Caki2 (cell line): ENCODE data around the gene RAI14. TPM values are rescaled to one million over a fixed set of nuclear protein-coding genes. Genes with fewer than 3 reads are reported as not detected.
A peak's percentile ranks its signal among the peaks of the same experiment; 100 is the strongest.
"Not testable (repeated sequence)": the region's sequence is repeated elsewhere in the genome, so short reads cannot be mapped to it uniquely, and the experiment has no call there.

Source experiments
- DNase-seq: peaks from one replicate; pipeline ENCODE4 v3.0.0-alpha.2; 2015; ENCODE audit warnings: low read depth
- in situ Hi-C: cut with HindIII; loops from 2 replicates; pipeline ENCODE4 v1.10.0; 2016; ENCODE audit warnings: low sequenced_read_pairs, low pct_unique_long_range_greater_than_20kb, mixed read lengths
- total RNA-seq: library from RNA; depleted of rRNA; stranded (reverse); fragments of >200 nt; shearing (Covaris generic); gene quantifications from 2 replicates; pipeline ENCODE4 v1.2.3, GENCODE V29; 2014; ENCODE audit warnings: low replicate concordance

RAI14 gene
- total RNA-seq, 1 experiment from 2014 or later, result 53.9 TPM

DNA sequence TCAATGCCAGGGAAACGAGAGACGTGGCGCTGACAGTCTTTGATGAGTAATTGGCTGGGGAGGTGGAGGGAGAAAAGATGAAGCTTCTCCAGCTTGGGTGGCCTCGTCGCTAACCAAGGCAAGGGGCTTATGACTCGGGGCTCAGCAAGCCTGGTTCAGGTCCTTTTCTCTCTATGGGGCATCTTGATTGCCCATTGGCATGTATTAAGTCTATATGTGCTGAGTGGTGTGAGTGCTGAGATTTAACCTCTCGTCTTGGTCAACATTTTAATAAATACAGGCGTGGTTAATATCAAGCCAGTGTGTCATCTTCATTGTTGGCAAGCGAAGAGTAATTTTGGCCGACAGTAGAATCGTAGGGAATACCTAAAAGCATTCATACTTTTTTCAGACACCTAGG is 85.9 kb downstream of the RAI14 start:
- DNase-seq, result no peak
- in situ Hi-C loops, result no loop called here

DNA sequence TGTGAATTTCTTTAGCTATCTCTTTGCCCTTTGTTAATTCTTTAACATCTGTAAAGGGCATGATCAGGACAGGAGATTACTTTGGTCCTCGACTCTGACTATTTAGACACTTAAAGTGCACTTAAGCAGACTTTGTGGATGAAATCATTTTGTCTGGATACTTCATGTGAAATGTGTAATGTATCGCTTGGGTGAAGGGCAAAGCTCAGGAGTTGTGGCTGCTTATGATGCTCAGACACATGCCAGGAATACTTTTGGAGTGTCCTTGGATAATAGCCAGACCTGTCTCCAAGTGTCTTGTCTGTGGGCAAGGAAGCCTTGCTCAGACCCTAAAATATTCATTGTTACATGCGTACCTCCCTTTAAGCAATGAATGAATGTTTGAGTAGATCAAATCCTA is 87.8 kb downstream of the RAI14 start:
- in situ Hi-C loops, result no loop called here
- DNase-seq, result peak; percentile 48

DNA sequence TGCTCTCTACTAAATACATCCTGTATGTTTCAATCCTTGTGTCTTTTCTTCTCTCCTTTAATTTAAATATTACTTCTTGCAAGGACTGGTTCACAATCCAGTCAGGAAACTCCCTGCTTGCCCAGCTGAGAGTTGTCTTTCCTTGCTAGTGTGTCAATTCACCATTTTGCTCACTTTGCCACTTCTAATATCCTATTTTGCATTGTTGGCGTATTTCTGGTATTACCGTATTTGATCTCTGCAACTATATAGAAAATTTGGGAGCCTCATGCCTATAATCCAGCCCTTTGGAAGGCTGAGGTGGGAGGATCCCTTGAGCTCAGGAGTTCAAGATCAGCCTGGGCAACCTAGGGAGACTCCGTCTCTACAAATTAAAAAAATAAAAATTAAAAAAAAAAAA is 92.3 kb downstream of the RAI14 start:
- no peak for DNase-seq
- in situ Hi-C loops, result no loop called here

DNA sequence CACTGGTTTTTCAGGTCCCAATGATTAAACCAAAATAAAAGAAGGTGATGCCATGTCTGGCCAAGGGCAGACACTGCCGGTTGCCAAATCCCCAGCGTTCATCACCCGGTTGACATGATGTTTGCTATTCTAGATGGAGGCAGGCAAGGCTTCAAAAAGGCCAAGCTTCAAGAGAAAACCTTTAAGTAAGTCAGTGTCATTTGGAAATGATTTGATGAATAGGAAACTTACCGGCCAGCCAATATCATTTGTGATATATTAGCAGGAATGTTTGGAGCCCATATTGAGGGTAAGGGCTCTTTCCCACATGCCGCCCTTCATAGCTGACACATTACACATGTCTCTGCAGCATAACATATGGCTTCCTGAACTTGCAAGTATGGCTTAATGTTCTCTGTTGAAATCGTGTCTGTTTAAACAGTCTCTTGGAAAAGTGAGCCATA is 93.3 kb downstream of the RAI14 start:
- no peak for DNase-seq
- in situ Hi-C loops, result no loop called here

DNA sequence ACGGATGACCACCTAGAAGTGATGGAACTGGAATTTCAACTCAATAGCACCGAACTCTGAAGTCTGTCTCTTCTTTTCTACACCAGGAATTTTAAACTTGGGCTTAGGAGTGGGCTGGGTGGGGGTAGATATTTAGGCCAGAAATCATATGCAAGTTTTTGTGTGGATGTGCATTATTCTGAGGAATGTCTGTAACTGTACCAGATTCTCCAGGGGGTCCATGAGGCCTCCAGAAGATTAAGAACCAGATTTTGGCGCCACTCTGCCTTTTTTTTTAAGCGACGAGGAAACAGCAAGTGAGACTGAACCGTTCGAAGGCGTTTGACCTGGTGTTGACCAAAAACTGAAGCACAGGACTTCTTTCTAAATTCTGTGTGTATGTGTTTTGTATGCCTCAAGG is 94.1 kb downstream of the RAI14 start:
- DNase-seq, result no peak
- in situ Hi-C loops, result no loop called here

DNA sequence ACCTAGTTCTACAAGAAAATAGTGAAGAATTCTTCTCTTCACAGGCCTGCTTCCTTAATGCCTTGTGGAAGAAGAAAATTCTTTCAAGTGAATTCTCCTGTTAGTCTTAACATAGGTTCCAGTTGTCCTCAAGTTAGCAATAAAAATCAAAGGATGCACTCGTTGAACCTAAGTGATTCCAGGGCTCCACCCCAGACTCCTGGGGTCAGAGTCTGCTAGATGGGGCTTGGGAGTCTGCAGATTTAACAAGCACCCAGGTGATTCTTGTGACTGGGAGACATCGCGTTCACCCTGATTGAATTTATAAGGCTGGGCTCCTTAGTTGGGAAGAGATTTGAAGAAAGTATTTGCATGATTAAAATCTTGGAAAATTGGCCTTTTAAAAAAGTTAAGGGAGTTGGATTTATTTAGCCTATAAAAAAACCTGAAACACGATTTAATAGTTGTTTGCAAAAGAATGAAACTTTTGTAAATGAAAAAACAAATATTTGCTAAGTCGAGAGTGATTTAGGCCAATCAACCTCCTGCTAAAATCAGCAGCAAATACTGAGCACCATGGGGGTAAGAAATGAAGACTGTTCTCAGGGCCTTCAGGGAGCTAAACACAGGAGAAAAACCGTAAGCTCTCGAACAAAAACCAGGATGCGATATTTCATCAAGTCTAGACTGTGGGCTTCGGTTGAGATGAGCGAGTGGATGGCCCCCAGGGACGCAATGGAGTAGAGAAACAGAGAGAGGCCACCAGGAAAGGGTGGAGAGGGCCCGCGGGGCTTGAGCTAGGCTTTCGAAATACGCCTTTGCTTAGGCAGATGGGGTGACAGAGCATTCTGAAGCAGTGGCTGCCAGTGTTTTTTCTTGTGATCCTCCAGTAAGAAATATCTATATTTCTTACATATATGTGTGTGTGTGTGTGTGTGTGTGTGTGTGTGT is 95.9 kb downstream of the RAI14 start:
- DNase-seq, result no peak
- in situ Hi-C loops, result no loop called here

DNA sequence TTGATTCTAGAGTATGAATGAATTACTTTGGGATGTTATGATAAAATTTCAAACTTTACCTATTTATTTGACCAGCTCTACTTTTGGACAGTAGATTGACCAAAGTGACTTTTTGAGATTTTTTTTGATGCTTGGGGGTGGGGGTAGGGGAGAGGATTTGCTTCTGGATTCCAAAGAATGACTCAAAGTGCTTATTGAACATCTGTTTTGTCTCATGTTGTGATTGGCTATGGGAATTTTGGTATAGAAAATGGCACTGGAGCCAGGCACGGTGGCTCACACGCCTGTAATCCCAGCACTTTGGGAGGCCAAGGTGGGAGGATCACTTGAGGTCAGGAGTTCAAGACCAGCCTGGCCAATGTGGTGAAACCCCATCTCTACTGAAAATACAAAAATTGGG is 97.1 kb downstream of the RAI14 start:
- DNase-seq, in situ Hi-C loops: not testable (repeated sequence)

DNA sequence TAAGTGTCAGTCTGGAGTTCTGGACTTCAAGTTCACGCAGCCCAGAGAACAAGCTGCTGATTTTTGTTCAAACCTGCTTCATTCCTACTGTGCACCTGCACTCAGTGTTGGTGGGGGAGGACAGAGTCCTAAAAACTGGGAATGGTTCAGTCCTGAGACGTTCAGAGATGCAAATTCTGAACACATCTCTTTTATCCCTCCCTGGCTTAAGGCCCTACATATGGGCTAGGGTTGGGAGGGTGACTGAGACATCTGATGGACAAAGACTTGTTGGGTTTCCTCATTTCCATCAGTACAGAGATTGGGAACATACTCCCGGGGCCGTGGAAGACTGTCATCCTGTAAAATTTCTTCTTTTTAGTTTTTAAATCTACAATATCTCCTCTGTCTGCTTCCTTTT is 99.8 kb downstream of the RAI14 start:
- no peak for DNase-seq
- in situ Hi-C loops, result no loop called here

DNA sequence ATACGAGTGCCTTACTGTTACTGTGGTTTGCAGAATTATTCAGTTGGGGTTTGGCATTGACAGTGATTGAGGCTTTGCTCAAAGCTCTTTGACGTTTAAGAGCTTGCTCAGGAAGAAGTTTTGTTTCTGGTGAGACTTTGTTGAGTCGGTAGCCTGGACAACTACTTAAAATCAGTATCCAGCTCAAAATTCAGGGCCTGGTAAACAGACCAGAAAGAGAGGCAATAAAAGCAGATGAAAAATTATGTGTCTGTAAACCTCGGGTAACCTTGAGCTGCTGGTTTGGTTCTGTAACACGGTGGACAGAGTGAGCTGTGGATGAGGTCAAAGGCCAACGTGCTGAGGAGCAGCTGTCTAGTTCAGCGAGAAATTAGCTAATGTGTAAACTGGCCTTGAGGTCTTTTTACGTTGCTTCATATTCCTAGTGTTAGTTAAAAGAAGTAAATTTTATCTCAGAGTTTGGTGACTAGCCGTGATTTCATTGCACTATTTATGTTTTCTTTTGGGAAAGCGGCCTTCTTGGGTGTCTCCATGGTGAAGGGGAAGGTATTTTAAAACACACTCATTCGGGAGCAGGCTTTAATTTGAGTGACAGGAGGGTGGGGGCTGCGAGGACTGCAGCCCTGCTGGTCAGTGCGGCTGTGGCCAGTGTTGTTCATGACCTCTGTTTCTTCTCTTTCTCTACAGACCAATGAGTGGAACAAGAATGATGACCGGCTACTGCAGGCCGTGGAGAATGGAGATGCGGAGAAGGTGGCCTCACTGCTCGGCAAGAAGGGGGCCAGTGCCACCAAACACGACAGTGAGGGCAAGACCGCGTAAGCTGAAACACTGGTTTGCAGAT is 100.9 kb downstream of the RAI14 start:
- DNase-seq, result peak; percentile 80
- in situ Hi-C loops, result no loop called here

DNA sequence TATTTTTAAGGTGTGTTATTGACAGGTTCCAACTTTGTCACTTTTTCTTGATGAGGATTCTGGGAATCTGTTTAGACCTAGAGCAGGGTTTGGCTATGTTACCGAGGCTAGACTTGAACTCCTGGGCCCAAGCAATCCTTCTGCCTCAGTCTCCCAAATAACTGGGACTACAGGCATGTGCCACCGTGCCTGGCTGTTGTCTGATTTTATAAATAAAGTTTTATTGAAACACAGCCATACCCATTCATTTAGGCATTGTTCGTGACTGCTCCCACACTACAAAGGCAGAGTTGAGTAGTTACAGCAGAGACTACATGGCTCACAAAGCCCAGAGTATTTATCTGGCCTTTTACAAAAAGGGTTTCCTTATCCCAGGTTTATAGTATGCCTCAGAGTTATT is 102.4 kb downstream of the RAI14 start:
- DNase-seq, result no peak
- in situ Hi-C loops, result no loop called here

DNA sequence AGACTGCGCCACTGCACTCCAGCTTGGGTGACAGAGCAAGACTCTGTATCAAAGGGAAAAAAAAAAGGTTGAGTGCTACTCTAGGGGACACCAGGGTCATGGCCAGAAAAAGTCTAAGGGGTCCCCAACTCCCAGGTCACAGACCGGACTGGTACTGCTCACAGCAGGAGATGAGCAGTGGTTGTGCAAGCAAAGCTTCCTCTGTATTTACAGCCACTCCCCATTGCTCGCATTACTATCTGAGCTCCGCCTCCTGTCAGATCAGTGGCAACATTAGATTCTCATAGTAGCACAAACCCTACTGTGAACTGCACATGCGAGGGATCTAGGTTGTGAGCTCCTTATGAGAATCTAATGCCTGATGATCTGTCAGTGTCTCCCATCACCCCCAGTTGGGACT is 103.1 kb downstream of the RAI14 start:
- in situ Hi-C loops, DNase-seq: not testable (repeated sequence)

DNA sequence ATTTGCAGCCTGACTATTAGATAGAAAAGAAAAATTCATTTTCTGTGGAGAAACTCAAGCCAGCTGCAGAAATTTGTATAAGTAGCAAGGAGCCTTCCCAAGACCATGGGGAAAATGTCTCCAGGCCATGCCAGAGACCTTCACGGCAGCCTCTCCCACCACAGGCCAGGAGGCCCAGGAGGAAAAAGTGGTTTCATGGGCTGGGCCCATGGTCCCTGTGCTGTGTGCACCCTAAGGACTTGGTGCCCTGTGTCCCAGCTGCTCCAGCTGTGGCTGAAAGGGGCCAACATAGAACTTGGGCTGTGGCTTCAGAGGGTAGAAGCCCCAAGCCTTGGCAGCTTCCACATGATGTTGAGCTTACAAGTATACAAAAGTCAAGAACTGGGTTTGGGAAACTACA is 109.5 kb downstream of the RAI14 start:
- no peak for DNase-seq
- in situ Hi-C loops, result no loop called here

DNA sequence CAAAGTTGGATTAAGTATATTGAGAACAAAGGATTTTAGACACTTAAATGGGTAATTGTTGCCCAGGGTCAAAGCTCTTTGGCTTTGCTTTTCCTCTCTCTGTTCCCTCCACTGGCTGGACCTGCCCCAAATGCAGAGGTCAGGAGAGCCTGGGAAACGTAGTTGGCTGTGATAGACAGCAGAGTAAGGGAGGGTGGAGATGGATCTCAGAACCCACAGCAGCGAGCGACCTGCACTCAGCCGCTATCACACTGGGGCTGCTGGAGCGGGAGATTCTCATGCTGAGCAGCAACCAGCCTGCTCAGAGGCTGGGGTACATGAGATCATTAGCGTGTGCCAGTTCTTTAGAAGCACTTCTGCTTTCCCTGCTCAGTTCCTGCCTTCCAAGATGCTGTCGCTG is 111.1 kb downstream of the RAI14 start:
- in situ Hi-C loops, result no loop called here
- no peak for DNase-seq

DNA sequence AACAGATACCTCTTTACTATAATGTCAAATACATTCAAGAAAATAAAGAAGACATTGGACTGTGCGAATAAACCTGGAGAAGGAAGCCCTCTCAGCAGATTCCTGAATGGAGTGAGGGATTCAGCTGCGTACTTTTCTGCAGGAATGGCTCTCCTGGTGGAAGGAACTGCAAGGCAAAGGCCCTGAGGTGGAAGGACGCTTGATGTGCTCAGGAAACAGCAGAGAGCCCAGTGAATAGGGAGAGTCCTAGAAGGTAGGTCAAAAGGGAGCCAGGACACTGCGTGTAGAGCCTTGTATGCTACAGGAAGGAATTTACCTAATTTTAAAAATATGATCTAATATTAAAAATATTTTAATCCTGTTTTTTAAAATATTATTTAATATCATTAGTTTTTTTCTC is 114.4 kb downstream of the RAI14 start:
- no peak for DNase-seq
- in situ Hi-C loops, result no loop called here

DNA sequence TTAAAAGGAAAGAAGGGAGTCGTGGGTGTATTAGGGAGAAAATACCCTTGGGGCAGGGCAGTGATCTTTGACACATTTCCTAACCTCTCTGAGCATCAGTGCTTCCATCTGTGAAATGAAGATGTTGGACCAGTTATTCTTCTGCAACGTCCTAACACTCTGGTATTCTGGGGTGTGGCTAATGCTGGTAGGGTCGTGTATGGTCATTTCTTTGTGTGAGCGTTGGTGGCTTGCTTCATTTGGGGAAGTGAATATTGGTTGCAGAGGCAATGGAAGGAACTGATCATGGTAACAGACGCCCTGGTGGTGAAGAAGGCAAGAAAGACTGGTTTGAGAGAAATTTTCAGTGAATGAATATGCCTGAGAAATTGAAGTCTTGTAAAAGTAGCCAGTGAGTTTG is 114.9 kb downstream of the RAI14 start:
- in situ Hi-C loops, result no loop called here
- no peak for DNase-seq

DNA sequence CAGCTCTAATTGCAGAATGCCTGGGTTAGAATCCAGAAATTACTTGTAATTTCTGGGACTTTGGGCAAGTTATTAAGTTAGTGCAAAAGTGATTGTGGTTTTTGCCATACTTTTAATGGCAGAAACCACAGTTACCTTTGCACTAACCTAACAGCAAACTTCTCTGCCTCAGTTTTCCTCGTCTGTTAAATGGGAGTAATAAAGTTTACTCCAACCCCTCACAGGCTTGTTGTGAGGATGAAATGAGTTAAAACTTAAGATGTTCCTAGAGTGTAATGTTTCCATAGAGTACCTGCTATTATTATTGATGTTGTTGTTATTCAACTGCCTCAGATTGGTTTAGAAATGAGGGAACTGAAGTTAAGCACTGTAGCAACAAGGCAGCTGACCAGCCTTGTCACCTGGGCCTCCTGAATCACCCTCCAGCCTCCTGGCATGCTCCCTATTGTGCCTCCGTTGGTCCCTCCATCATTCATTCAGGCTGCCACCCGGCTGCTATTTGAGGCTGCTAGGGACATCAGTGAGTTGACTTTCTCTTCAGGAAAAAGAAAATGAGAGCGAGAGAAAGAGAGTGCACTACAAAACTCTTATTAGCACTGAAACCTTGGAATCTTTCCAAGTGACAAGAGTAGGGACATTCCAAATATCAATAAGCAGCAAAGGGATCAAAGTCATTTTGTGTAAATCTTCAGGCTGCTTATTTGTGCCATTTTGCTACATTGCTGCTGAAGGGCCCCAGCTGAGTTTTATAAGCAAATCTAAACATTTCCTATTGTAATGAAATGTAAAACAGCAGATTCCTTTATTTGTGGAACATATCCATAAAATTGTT is 116.4 kb downstream of the RAI14 start:
- no peak for DNase-seq
- in situ Hi-C loops, result no loop called here

DNA sequence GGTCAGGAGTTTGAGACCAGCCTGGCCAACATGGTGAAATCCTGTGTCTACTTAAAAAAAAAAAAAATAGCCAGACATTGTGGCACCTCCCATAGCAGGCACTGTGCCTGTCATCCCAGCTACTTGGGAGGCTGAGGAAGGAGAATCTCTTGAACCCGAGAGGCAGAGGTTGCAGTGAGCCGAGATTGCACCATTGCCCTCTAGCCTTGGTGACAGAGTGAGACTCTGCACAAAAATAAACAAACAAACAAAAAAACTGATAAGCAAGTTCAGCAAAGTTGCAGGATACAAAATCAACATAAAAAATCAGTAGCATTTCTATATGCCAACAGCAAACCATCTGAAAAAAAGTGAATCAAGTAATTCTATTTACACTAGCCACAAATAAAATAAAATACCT is 118.0 kb downstream of the RAI14 start:
- in situ Hi-C loops, result no loop called here

DNA sequence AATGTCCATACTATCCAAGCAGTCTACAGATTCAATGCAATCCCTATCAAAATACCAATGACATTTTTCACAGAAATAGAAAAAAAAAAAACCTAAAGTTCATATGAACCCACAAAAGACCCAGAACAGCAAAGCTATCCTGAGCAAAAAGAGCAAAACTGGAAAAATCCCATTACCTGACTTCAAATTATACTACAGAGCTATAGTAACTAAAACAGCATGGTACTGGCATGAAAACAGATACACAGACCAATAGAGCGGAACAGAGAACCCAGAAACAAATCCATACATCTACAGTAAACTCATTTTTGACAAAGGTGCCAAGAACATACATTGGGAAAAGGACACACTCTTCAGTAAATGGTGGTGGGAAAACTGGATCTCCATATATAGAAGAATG is 118.5 kb downstream of the RAI14 start:
- in situ Hi-C loops, DNase-seq: not testable (repeated sequence)

More for the DNA sequence above, 118.0 kb downstream of the RAI14 start:
- DNase-seq, result no peak
